Measurements from ENCODE around the gene NFATC4. TPM values are rescaled to one million over a fixed set of nuclear protein-coding genes. Genes with fewer than 3 reads are reported as not detected.

Gene NFATC4
- total RNA-seq, 4 donors from 2014 or later = 10.8 to 25.3 (median 12.2) TPM

DNA sequence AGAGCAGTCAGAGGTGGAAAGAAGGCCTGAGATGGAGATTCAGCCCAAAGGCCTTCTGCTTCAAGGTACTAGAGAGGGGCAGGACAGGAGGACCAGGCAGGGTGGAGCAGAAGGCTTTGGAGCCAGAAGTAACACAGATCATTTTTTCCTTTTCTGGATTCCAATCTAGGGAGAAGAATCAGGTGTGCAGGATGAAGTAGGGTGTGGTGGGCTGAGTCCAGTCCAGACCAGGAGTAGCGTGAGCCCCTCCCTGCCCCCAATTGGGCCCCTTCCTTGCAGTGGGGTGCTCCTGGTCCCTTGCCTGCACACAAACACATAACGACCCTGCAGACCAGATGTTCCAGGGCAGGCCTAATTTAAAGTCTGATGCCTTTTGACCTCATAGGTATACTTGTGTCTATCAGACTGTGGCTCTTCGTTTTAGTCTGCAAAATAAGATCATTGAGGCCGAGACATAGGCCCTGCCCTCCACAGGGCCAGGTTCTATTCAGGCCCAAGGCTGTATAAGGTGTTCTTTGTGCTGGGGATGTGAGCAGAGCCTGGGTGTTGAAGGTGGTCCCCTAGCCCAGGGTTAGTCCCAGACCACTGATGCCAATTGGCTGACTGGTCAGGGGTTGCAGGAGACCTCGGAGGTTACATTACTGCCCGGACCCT, 29.8 kb downstream of the NFATC4 start:
- Histone ChIP-seq H3K4me1 (peaks cover 87% of the 10 kb centered on the region), H3K36me3 (no peaks in the 10 kb centered on the region), H3K27me3 (no peaks in the 10 kb centered on the region), H3K4me3 (peak overlapping the region; percentile 62), H3K9me3 (no peaks in the 10 kb centered on the region), H3K27ac (peak overlapping the region; percentile 89)
- TF ChIP-seq EP300 (IDR thresholded peaks at IDR 0.05) (no peak), POLR2A (IDR thresholded peaks at IDR 0.05) (no peak), POLR2AphosphoS5 (IDR thresholded peaks at IDR 0.05) (no peak)
- TF ChIP-seq, protein P1, sequence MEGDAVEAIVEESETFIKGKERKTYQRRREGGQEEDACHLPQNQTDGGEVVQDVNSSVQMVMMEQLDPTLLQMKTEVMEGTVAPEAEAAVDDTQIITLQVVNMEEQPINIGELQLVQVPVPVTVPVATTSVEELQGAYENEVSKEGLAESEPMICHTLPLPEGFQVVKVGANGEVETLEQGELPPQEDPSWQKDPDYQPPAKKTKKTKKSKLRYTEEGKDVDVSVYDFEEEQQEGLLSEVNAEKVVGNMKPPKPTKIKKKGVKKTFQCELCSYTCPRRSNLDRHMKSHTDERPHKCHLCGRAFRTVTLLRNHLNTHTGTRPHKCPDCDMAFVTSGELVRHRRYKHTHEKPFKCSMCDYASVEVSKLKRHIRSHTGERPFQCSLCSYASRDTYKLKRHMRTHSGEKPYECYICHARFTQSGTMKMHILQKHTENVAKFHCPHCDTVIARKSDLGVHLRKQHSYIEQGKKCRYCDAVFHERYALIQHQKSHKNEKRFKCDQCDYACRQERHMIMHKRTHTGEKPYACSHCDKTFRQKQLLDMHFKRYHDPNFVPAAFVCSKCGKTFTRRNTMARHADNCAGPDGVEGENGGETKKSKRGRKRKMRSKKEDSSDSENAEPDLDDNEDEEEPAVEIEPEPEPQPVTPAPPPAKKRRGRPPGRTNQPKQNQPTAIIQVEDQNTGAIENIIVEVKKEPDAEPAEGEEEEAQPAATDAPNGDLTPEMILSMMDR (IDR thresholded peaks at IDR 0.05) = no peak
- 42% methylated on average over 6 of the region's 6 CpGs for WGBS
- DNase-seq (ENCODE audit: low spot score in 2 of 2) = no peak

DNA sequence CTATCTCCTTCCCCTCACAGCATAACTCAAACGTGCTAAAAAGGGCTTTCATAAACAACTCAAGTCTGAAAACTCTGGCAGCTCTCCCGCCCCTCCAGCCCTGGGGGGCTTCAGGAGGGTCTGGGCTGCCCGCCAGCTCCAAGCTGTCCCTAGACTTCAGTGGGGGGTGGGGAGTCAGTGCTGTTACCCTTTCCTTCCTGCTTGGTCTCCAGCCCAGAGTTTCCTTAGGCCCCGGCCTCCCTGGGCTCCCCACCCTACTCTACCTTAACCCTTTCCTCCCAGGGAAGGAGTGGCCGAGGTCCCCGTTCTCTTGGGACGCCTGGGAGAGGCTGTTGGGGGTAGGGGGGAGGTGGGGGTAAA, 30.3 kb downstream of the NFATC4 start:
- 10% methylated on average over 7 of the region's 7 CpGs for WGBS
- DNase-seq (ENCODE audit: low spot score in 2 of 2) = no peak

DNA sequence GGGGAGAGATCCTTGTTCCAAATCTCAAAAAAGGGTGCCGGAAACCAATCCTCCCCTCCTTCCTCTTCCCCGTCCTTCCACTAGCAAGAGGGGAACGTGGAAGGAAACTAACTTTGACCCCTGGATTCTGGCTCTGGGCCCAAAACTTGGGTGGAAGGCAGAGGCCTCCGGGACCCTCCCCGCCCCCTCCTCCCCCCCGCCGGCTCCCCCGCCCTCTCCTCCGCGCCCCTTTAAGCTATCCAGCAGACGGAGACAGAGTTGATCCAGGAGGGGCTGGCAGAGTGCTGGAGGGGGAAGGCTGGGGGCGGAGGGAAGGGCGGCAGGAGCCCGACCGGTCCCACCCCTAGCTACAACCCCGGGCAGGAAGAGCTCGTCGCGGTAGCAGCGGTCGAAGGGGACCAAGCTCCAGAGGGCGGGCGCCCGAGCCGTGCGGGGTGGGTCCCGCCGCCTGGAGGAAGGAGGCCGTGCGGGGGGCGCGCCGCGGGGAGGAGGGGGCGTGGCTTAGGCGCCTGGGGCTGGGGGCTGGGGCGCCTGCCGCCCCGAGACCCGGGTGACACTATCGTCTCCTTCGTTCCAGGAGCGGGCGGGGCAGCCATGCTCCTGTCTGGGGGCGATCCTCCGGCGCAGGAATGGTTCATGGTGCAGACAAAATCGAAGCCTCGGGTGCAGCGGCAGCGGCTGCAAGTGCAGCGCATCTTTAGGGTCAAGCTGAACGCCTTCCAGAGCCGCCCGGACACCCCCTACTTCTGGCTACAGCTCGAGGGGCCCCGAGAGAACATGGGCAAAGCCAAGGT, 30.9 kb downstream of the NFATC4 start, which contains the start of gene NYNRIN:
Gene NYNRIN, plus strand, starts transcription at position 351 of the 794 bp plus-strand sequence. Its CDS starts 244 bp downstream, at position 595.
- TF ChIP-seq, protein P1 (IDR thresholded peaks at IDR 0.05) = no peak
- TF ChIP-seq POLR2AphosphoS5 (IDR thresholded peaks at IDR 0.05) (no peak), POLR2A (IDR thresholded peaks at IDR 0.05) (no peak)
- Histone ChIP-seq H3K27ac (peak within 1 kb of the TSS; percentile 89), H3K9me3 (no peaks in the 10 kb centered on the region), H3K36me3 (no peaks in the 10 kb centered on the region), H3K27me3 (no peaks in the 10 kb centered on the region), H3K4me3 (peak within 1 kb of the TSS; percentile 62), H3K4me1 (peaks cover 94% of the 10 kb centered on the region)
- DNase-seq (ENCODE audit: low spot score in 2 of 2) = peak in 1 of 2 donors; percentile 73
- WGBS = 7% methylated on average over 15 of the region's 57 CpGs

More for the DNA sequence above, 30.3 kb downstream of the NFATC4 start:
- Histone ChIP-seq H3K27ac (peak overlapping the region; percentile 89), H3K9me3 (no peaks in the 10 kb centered on the region), H3K27me3 (no peaks in the 10 kb centered on the region), H3K4me1 (peaks cover 89% of the 10 kb centered on the region), H3K36me3 (no peaks in the 10 kb centered on the region), H3K4me3 (peak overlapping the region; percentile 62)
- TF ChIP-seq POLR2A (IDR thresholded peaks at IDR 0.05) = no peak
- TF ChIP-seq, protein P1 (IDR thresholded peaks at IDR 0.05) = no peak
- no peak for TF ChIP-seq EP300 (IDR thresholded peaks at IDR 0.05)
- no peak for TF ChIP-seq POLR2AphosphoS5 (IDR thresholded peaks at IDR 0.05)

DNA sequence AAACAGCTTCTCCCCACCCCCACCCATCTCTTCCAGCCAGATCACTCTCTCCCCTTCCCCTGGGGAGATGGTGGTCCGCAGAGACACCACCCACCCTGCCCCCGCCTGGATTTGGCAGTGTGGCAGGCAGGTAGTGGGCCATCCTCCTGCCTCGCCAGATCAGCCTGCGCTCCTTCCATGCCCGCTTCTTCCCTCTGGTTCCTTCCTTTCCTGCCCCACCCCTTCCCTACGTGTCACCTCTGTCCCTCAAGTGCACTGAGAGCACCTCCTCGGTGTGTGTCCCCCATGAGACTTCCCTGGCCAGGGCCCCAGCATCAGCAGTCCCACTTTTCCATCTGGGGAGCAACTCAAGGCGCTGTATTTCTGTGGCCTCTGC, 31.5 kb downstream of the NFATC4 start:
- WGBS = 9% methylated on average over 8 of the region's 8 CpGs
- no peak for TF ChIP-seq POLR2AphosphoS5 (IDR thresholded peaks at IDR 0.05)
- no peak for TF ChIP-seq POLR2A (IDR thresholded peaks at IDR 0.05)
- no peak for TF ChIP-seq EP300 (IDR thresholded peaks at IDR 0.05)
- TF ChIP-seq, protein P1 (IDR thresholded peaks at IDR 0.05) = no peak
- no peaks in the 10 kb centered on the region for H3K27me3 ChIP-seq
- H3K4me3 ChIP-seq = peak overlapping the region; percentile 62
- H3K9me3 ChIP-seq = no peaks in the 10 kb centered on the region
- H3K36me3 ChIP-seq = no peaks in the 10 kb centered on the region
- H3K4me1 ChIP-seq = peaks cover 90% of the 10 kb centered on the region
- DNase-seq (ENCODE audit: low spot score in 2 of 2) = no peak
- H3K27ac ChIP-seq = peak overlapping the region; percentile 89
